Thoracic aorta (tissue), 2 donors: ENCODE data around the gene MLC1. TPM values are rescaled to one million over a fixed set of nuclear protein-coding genes. Genes with fewer than 3 reads are reported as not detected.

Experiments
- ATAC-seq: fragments of 150-250 bp; one replicate; pipeline ENCODE4 v1.8.0; 2017; ENCODE audit warnings: low read depth; ENCODE audit not compliant: insufficient number of reproducible peaks, low FRiP score
- DNase-seq: peaks from one replicate; pipeline ENCODE4 v3.0.0-alpha.2; 2020; ENCODE audit warnings: low spot score
- H3K27ac ChIP-seq, 2 donors: fragments of 200-600 bp; sonication (generic); 1 replicate in 1 of 2; 2 replicates in 1 of 2; pipeline ENCODE4 v1.5.1; 2016; ENCODE audit warnings: mild to moderate bottlenecking in 2 of 2, moderate library complexity in 2 of 2
- H3K27me3 ChIP-seq: fragments of 200-600 bp; sonication (generic); replicated peaks from 2 replicates; pipeline ENCODE4 v1.6.0; 2016; ENCODE audit warnings: mild to moderate bottlenecking; ENCODE audit not compliant: insufficient read depth
- H3K36me3 ChIP-seq: fragments of 200-600 bp; sonication (generic); one replicate; pipeline ENCODE4 v1.5.1; 2016
- H3K4me1 ChIP-seq, 2 donors: fragments of 200-600 bp; sonication (generic); 1 replicate in 1 of 2; 2 replicates in 1 of 2; pipeline versions ENCODE4 v1.5.1 to v1.6.0; 2016; ENCODE audit warnings: low read depth in 2 of 2, mild to moderate bottlenecking in 1 of 2; ENCODE audit not compliant: control insufficient read depth in 1 of 2
- H3K4me3 ChIP-seq: fragments of 200-600 bp; sonication (generic); 2 replicates; pipeline ENCODE4 v1.5.1; 2016; ENCODE audit warnings: mild to moderate bottlenecking
- H3K9me3 ChIP-seq: fragments of 200-600 bp; sonication (generic); 2 replicates; pipeline ENCODE4 v1.5.1; 2016
- total RNA-seq, 2 donors: library from RNA; depleted of rRNA; stranded (reverse); fragments of >200 nt; gene quantifications; one replicate each; pipeline versions ENCODE4 v1.1.0 to v1.2.3, GENCODE V29; 2016
- TF ChIP-seq, protein P1 (sequence below): fragments of 200-600 bp; sonication (generic); IDR thresholded peaks from one replicate; pipeline ENCODE4 v1.5.1; 2019; ENCODE audit warnings: antibody characterized with exemption

The MLC1 gene
- total RNA-seq, 2 donors from 2014 or later, result 1.6 to 4.3 TPM

- no peaks in the 10 kb centered on the region for H3K9me3 ChIP-seq
- DNase-seq (no peak), ATAC-seq (no peak)
- H3K36me3 ChIP-seq, result no peaks in the 10 kb centered on the region
- no peaks in the 10 kb centered on the region for H3K27me3 ChIP-seq
- TF ChIP-seq, protein P1, sequence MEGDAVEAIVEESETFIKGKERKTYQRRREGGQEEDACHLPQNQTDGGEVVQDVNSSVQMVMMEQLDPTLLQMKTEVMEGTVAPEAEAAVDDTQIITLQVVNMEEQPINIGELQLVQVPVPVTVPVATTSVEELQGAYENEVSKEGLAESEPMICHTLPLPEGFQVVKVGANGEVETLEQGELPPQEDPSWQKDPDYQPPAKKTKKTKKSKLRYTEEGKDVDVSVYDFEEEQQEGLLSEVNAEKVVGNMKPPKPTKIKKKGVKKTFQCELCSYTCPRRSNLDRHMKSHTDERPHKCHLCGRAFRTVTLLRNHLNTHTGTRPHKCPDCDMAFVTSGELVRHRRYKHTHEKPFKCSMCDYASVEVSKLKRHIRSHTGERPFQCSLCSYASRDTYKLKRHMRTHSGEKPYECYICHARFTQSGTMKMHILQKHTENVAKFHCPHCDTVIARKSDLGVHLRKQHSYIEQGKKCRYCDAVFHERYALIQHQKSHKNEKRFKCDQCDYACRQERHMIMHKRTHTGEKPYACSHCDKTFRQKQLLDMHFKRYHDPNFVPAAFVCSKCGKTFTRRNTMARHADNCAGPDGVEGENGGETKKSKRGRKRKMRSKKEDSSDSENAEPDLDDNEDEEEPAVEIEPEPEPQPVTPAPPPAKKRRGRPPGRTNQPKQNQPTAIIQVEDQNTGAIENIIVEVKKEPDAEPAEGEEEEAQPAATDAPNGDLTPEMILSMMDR, result no peak
- no peak overlapping the region for H3K27ac ChIP-seq
- H3K4me3 ChIP-seq, result no peak overlapping the region
- H3K4me1 ChIP-seq, result peaks cover 0 to 6% of the 10 kb centered on the region in 2 donors
Measured at GRCh38 chr22:50015451-50016307, 69.5 kb downstream of the MLC1 start.

DNA sequence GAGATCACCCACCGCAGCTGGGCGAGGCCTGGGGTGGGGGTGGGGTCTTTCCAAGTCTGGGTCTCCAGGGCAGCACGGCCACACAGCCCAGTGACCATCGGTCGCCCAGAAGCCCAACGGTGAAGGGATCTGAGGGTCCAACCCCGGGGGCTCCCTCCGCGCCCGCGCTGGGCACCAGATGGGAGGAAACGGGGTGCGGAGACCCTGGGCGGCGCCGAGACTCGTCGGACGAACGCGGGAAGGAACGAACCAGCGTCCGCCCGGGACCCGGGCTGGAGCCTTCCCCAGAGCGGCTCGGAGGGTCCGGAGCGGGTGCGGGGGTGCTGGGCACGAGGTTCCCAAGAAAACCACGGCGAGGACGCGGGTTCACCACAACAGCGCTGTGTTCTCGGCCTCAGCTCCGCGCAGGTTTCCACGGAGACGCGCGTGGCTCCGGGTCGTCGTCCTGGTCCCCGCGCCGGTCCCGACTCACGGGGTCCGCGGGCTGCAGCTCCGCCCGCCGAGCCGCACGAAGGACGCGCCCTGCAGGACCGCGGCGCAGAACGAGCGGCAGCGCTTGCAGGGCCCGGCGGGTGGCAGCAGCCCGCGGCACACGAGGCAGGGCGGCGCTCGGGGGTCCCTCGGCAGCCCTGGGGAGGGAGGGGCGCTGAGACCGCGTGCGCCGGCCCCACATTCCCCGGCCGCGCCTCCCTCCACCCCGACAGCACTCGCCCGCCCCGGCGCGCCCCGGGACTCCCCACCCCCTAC lies 70.4 kb downstream of the MLC1 start:
- peaks cover 0 to 6% of the 10 kb centered on the region in 2 donors for H3K4me1 ChIP-seq
- no peaks in the 10 kb centered on the region for H3K36me3 ChIP-seq
- ATAC-seq (no peak), DNase-seq (no peak)
- TF ChIP-seq, protein P1, result no peak
- H3K4me3 ChIP-seq, result no peak overlapping the region
- no peak overlapping the region for H3K27ac ChIP-seq
- H3K9me3 ChIP-seq, result no peaks in the 10 kb centered on the region
- no peaks in the 10 kb centered on the region for H3K27me3 ChIP-seq

GRCh38 chr22:50014053-50014501 lies 71.1 kb downstream of the MLC1 start:
- Histone ChIP-seq H3K27me3 (no peaks in the 10 kb centered on the region), H3K36me3 (no peaks in the 10 kb centered on the region), H3K27ac (no peak overlapping the region), H3K9me3 (no peaks in the 10 kb centered on the region), H3K4me1 (peaks cover 0 to 6% of the 10 kb centered on the region in 2 donors), H3K4me3 (no peak overlapping the region)
- DNase-seq, result no peak
- no peak for ATAC-seq
- TF ChIP-seq, protein P1, result no peak

- H3K9me3 ChIP-seq, result no peaks in the 10 kb centered on the region
- TF ChIP-seq, protein P1, result no peak
- no peak within 1 kb of the TSS for H3K27ac ChIP-seq
- ATAC-seq (no peak), DNase-seq (no peak)
- no peaks in the 10 kb centered on the region for H3K36me3 ChIP-seq
- no peak within 1 kb of the TSS for H3K4me3 ChIP-seq
- peaks cover 0 to 6% of the 10 kb centered on the region in 2 donors for H3K4me1 ChIP-seq
- H3K27me3 ChIP-seq, result no peaks in the 10 kb centered on the region
Measured at GRCh38 chr22:50012211-50013181, 72.7 kb downstream of the MLC1 start, which contains the start of gene IL17REL. IL17REL (minus strand) TSS chr22:50012765; CDS start chr22:50012646, 119 bp downstream.
